GM12878 (cell line): Measurements from ENCODE around the gene NSMCE1. TPM values are rescaled to one million over a fixed set of nuclear protein-coding genes. Genes with fewer than 3 reads are reported as not detected.
A peak's percentile ranks its signal among the peaks of the same experiment; 100 is the strongest.

Experiments used
- BHLHE40 ChIP-seq, 2 experiments: fragments of 450-650 bp in 1 of 2; IDR thresholded peaks; 2 replicates each; pipeline ENCODE4 v1.6.1; 2011 to 2017; ENCODE audit warnings: low read depth in 2 of 2, borderline replicate concordance in 1 of 2, improper control_type of control experiment in 1 of 2, low read length in 1 of 2, mild to moderate bottlenecking in 1 of 2
- DPF2 ChIP-seq: fragments of 450-650 bp; IDR thresholded peaks from 2 replicates; pipeline ENCODE4 v1.6.1; 2017; ENCODE audit warnings: mild to moderate bottlenecking
- HDGF ChIP-seq: fragments of 450-650 bp; IDR thresholded peaks from 2 replicates; pipeline ENCODE4 v1.6.1; 2016; ENCODE audit warnings: antibody characterized with exemption
- IKZF2 ChIP-seq, 2 experiments: fragments of 450-650 bp; IDR thresholded peaks; 2 replicates each; pipeline ENCODE4 v1.6.1; 2017; ENCODE audit warnings: mild to moderate bottlenecking in 2 of 2, moderate library complexity in 2 of 2
- IRF4 ChIP-seq: IDR thresholded peaks from 2 replicates; pipeline ENCODE4 v1.6.1; 2011; ENCODE audit warnings: low read depth, low read length
- RAD21 ChIP-seq: IDR thresholded peaks from 2 replicates; pipeline ENCODE4 v1.6.1; 2011; ENCODE audit warnings: mild to moderate bottlenecking, low read depth, low read length, moderate library complexity; ENCODE audit not compliant: insufficient read depth
- SP1 ChIP-seq: IDR thresholded peaks from one replicate; pipeline ENCODE4 v1.6.1; 2011; ENCODE audit warnings: low read depth, low read length
- SPI1 ChIP-seq: IDR thresholded peaks from 2 replicates; pipeline ENCODE4 v1.6.1; 2011; ENCODE audit warnings: low read depth, mild to moderate bottlenecking, low read length, moderate library complexity, borderline replicate concordance; ENCODE audit not compliant: insufficient read depth
- TCF3 ChIP-seq: IDR thresholded peaks from 2 replicates; pipeline ENCODE4 v1.6.1; 2012; ENCODE audit warnings: low read depth, mild to moderate bottlenecking, low read length, borderline replicate concordance; ENCODE audit not compliant: insufficient read depth
- YY1 ChIP-seq: IDR thresholded peaks from 2 replicates; pipeline ENCODE4 v1.6.1; 2011; ENCODE audit warnings: low read depth, mild to moderate bottlenecking, low read length
- polyA plus RNA-seq, 11 experiments: library from polyadenylated mRNA; depleted of rRNA in 4 of 11; unstranded in 6 of 11; stranded (reverse) in 5 of 11; fragments of >200 nt; fragmentation: Nextera tagmentation in 4 of 11; fragmentation: Illumina TruSeq in 1 of 11; extraction: Ambion mirVana in 4 of 11; extraction: Trizol in 1 of 11; gene quantifications; 1 replicate in 1 of 11; 2 replicates in 10 of 11; pipeline versions ENCODE4 v1.2.1 to v1.2.3, GENCODE V29; 2011 to 2016; ENCODE audit warnings: inconsistent platforms in 2 of 11, missing spikeins in 2 of 11, low read depth in 1 of 11
- total RNA-seq, 4 experiments: library from RNA; depleted of rRNA in 3 of 4; stranded (reverse); fragments of >200 nt in 3 of 4; fragmentation: Illumina TruSeq in 1 of 4; extraction: Trizol in 1 of 4; gene quantifications; 2 replicates each; pipeline versions ENCODE4 v1.2.1 to v1.2.3, GENCODE V29; 2013 to 2021
- TF ChIP-seq, protein P1 (sequence below): fragments of 450-650 bp; IDR thresholded peaks from 2 replicates; pipeline ENCODE4 v1.6.1; 2017; ENCODE audit warnings: mild to moderate bottlenecking, moderate library complexity
- TF ChIP-seq, protein P2 (sequence below), 3 experiments: IDR thresholded peaks in 2 of 3; conservative IDR thresholded peaks in 1 of 3; 2 replicates each; pipeline ENCODE4 v1.5.1; 2011; ENCODE audit warnings: low read depth in 3 of 3, low read length in 3 of 3, mild to moderate bottlenecking in 3 of 3, control low read depth in 2 of 3, moderate library complexity in 2 of 3, inconsistent platforms in 1 of 3, mixed read lengths in 1 of 3; ENCODE audit not compliant: control insufficient read depth in 2 of 3, insufficient read depth in 1 of 3; ENCODE audit errors: extremely low read depth in 1 of 3
- TF ChIP-seq, protein P3 (sequence below): fragments of 450-650 bp; IDR thresholded peaks from 2 replicates; pipeline ENCODE4 v1.6.1; 2017; ENCODE audit warnings: mild to moderate bottlenecking
- TF ChIP-seq, protein P4 (sequence below): fragments of 450-650 bp; IDR thresholded peaks from 2 replicates; pipeline ENCODE4 v1.6.1; 2017; ENCODE audit warnings: mild to moderate bottlenecking, low read depth, inconsistent platforms; ENCODE audit not compliant: poor library complexity, severe bottlenecking
- TF ChIP-seq, protein P5 (sequence below): fragments of 450-650 bp; IDR thresholded peaks from 2 replicates; pipeline ENCODE4 v1.6.1; 2016; ENCODE audit warnings: mild to moderate bottlenecking
- TF ChIP-seq, protein P6 (sequence below): IDR thresholded peaks from 2 replicates; pipeline ENCODE4 v1.6.1; 2012; ENCODE audit warnings: low read depth, low read length, improper control_type of control experiment

The NSMCE1 gene
- total and polyA plus RNA-seq, 10 of the 15 experiments (the other 5 are each of a cell fraction or from before 2014, with no cell fraction given), result 54.0 to 214 (median 71.4) TPM

DNA sequence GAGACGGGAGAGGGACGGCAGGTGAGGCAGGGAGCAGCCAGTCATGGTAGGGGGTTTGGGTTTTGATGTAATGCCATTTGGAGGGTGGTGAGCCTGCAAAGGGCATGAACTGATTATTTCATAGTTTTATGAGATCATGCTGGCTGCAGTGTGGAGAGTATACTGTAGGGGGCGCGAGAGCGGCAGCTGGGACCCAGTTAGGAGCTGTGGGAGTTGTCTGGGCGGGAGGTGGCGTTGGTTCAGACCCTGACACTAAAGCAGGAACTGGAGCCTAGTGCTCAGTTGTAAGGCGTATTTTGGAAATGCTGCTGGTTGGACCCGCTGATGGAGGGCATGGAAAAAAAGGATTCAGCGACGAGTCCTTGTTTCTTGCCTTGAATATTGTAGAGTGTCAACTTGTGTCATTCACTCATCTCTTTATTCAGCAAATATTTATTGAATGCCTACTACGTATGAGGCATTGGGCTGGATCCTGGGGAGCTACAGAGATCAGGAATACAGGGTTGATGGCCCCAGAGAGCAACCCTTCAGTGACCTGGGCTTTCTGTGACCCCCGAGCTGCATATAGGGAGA is 89.0 kb downstream of the NSMCE1 start (continued):
- TF ChIP-seq, protein P1, sequence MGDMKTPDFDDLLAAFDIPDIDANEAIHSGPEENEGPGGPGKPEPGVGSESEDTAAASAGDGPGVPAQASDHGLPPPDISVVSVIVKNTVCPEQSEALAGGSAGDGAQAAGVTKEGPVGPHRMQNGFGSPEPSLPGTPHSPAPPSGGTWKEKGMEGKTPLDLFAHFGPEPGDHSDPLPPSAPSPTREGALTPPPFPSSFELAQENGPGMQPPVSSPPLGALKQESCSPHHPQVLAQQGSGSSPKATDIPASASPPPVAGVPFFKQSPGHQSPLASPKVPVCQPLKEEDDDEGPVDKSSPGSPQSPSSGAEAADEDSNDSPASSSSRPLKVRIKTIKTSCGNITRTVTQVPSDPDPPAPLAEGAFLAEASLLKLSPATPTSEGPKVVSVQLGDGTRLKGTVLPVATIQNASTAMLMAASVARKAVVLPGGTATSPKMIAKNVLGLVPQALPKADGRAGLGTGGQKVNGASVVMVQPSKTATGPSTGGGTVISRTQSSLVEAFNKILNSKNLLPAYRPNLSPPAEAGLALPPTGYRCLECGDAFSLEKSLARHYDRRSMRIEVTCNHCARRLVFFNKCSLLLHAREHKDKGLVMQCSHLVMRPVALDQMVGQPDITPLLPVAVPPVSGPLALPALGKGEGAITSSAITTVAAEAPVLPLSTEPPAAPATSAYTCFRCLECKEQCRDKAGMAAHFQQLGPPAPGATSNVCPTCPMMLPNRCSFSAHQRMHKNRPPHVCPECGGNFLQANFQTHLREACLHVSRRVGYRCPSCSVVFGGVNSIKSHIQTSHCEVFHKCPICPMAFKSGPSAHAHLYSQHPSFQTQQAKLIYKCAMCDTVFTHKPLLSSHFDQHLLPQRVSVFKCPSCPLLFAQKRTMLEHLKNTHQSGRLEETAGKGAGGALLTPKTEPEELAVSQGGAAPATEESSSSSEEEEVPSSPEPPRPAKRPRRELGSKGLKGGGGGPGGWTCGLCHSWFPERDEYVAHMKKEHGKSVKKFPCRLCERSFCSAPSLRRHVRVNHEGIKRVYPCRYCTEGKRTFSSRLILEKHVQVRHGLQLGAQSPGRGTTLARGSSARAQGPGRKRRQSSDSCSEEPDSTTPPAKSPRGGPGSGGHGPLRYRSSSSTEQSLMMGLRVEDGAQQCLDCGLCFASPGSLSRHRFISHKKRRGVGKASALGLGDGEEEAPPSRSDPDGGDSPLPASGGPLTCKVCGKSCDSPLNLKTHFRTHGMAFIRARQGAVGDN, result 0 out of 2 replicates have a peak, but pooled peaks have one; percentile 45
- TF ChIP-seq RAD21, result peak; percentile 91
- TF ChIP-seq, protein P2, sequence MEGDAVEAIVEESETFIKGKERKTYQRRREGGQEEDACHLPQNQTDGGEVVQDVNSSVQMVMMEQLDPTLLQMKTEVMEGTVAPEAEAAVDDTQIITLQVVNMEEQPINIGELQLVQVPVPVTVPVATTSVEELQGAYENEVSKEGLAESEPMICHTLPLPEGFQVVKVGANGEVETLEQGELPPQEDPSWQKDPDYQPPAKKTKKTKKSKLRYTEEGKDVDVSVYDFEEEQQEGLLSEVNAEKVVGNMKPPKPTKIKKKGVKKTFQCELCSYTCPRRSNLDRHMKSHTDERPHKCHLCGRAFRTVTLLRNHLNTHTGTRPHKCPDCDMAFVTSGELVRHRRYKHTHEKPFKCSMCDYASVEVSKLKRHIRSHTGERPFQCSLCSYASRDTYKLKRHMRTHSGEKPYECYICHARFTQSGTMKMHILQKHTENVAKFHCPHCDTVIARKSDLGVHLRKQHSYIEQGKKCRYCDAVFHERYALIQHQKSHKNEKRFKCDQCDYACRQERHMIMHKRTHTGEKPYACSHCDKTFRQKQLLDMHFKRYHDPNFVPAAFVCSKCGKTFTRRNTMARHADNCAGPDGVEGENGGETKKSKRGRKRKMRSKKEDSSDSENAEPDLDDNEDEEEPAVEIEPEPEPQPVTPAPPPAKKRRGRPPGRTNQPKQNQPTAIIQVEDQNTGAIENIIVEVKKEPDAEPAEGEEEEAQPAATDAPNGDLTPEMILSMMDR (IDR thresholded peaks at IDR 0.05 in 2 of 3, conservative IDR thresholded peaks at IDR 0.05 in 1 of 3; ENCODE audit: control insufficient read depth in 2 of 3, extremely low read depth in 1 of 3, insufficient read depth in 1 of 3, low read depth in 3 of 3, low read length in 3 of 3), result peak; percentile 98 to 99 (median 98); a peak in 5 of 6 replicates
- peak; percentile 10 to 46; a peak in 2 of 4 replicates for TF ChIP-seq BHLHE40 (IDR thresholded peaks at IDR 0.05; ENCODE audit: borderline replicate concordance in 1 of 2, low read depth in 2 of 2, low read length in 1 of 2)
- TF ChIP-seq IKZF2 (IDR thresholded peaks at IDR 0.05), result 0 out of 4 replicates have a peak, but pooled peaks of 1 of the 2 experiments have one; percentile 9
- TF ChIP-seq, protein P3, sequence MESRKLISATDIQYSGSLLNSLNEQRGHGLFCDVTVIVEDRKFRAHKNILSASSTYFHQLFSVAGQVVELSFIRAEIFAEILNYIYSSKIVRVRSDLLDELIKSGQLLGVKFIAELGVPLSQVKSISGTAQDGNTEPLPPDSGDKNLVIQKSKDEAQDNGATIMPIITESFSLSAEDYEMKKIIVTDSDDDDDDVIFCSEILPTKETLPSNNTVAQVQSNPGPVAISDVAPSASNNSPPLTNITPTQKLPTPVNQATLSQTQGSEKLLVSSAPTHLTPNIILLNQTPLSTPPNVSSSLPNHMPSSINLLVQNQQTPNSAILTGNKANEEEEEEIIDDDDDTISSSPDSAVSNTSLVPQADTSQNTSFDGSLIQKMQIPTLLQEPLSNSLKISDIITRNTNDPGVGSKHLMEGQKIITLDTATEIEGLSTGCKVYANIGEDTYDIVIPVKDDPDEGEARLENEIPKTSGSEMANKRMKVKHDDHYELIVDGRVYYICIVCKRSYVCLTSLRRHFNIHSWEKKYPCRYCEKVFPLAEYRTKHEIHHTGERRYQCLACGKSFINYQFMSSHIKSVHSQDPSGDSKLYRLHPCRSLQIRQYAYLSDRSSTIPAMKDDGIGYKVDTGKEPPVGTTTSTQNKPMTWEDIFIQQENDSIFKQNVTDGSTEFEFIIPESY, result no peak
- TF ChIP-seq, protein P4, sequence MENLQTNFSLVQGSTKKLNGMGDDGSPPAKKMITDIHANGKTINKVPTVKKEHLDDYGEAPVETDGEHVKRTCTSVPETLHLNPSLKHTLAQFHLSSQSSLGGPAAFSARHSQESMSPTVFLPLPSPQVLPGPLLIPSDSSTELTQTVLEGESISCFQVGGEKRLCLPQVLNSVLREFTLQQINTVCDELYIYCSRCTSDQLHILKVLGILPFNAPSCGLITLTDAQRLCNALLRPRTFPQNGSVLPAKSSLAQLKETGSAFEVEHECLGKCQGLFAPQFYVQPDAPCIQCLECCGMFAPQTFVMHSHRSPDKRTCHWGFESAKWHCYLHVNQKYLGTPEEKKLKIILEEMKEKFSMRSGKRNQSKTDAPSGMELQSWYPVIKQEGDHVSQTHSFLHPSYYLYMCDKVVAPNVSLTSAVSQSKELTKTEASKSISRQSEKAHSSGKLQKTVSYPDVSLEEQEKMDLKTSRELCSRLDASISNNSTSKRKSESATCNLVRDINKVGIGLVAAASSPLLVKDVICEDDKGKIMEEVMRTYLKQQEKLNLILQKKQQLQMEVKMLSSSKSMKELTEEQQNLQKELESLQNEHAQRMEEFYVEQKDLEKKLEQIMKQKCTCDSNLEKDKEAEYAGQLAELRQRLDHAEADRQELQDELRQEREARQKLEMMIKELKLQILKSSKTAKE, result peak; percentile 20
- TF ChIP-seq DPF2, result 0 out of 2 replicates have a peak, but pooled peaks have one; percentile 26
- peak; percentile 76 for TF ChIP-seq YY1
- TF ChIP-seq IRF4, result 0 out of 2 replicates have a peak, but pooled peaks have one; percentile 17
- TF ChIP-seq, protein P5, sequence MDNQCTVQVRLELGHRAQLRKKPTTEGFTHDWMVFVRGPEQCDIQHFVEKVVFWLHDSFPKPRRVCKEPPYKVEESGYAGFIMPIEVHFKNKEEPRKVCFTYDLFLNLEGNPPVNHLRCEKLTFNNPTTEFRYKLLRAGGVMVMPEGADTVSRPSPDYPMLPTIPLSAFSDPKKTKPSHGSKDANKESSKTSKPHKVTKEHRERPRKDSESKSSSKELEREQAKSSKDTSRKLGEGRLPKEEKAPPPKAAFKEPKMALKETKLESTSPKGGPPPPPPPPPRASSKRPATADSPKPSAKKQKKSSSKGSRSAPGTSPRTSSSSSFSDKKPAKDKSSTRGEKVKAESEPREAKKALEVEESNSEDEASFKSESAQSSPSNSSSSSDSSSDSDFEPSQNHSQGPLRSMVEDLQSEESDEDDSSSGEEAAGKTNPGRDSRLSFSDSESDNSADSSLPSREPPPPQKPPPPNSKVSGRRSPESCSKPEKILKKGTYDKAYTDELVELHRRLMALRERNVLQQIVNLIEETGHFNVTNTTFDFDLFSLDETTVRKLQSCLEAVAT, result 0 out of 2 replicates have a peak, but pooled peaks have one; percentile 41
- peak; percentile 49; the same call in 1 of the 2 replicates for TF ChIP-seq SPI1
- TF ChIP-seq TCF3, result 0 out of 2 replicates have a peak, but pooled peaks have one; percentile 52
- peak; percentile 16 for TF ChIP-seq SP1
- TF ChIP-seq, protein P6, sequence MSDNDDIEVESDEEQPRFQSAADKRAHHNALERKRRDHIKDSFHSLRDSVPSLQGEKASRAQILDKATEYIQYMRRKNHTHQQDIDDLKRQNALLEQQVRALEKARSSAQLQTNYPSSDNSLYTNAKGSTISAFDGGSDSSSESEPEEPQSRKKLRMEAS, result 0 out of 2 replicates have a peak, but pooled peaks have one; percentile 13
- 0 out of 2 replicates have a peak, but pooled peaks have one; percentile 62 for TF ChIP-seq HDGF
